GM19463 (cell line): ENCODE results near the gene ACSS3.

Source experiments
- ATAC-seq: cut with Tn5 transposase; IDR thresholded peaks from one replicate; pipeline ENCODE4 v1.9.1; 2021; ENCODE audit warnings: mild to moderate bottlenecking, moderate library complexity; ENCODE audit not compliant: unreplicated experiment

Gene ACSS3

GRCh38 chr12:81216739-81217138, 138.9 kb downstream of the ACSS3 start:
- ATAC-seq = no peak

GRCh38 chr12:81221681-81222080, 143.8 kb downstream of the ACSS3 start:
- no peak for ATAC-seq

- no peak for ATAC-seq
Observed at GRCh38 chr12:81222846-81223592, 145.1 kb downstream of the ACSS3 start.

- ATAC-seq = no peak
Observed at GRCh38 chr12:81224626-81225025, 146.7 kb downstream of the ACSS3 start.

GRCh38 chr12:81229759-81230158, 151.9 kb downstream of the ACSS3 start:
- no peak for ATAC-seq

- no peak for ATAC-seq
Observed at GRCh38 chr12:81231574-81232368, 153.9 kb downstream of the ACSS3 start.

- ATAC-seq = no peak
Observed at GRCh38 chr12:81245458-81245857, 167.6 kb downstream of the ACSS3 start.

GRCh38 chr12:81245907-81246570, 168.2 kb downstream of the ACSS3 start:
- no peak for ATAC-seq

GRCh38 chr12:81249976-81250375, 172.1 kb downstream of the ACSS3 start:
- no peak for ATAC-seq

- no peak for ATAC-seq
Observed at GRCh38 chr12:81252228-81252627, 174.3 kb downstream of the ACSS3 start.

GRCh38 chr12:81253360-81253759, 175.5 kb downstream of the ACSS3 start:
- ATAC-seq = no peak

GRCh38 chr12:81255456-81255855, 177.6 kb downstream of the ACSS3 start:
- no peak for ATAC-seq

GRCh38 chr12:81255947-81256346, 178.1 kb downstream of the ACSS3 start:
- no peak for ATAC-seq

GRCh38 chr12:81257947-81258551, 180.2 kb downstream of the ACSS3 start:
- ATAC-seq = no peak

- no peak for ATAC-seq
Observed at GRCh38 chr12:81259360-81259759, 181.5 kb downstream of the ACSS3 start.

GRCh38 chr12:81261508-81262207, 183.8 kb downstream of the ACSS3 start:
- ATAC-seq = no peak

- ATAC-seq = no peak
Observed at GRCh38 chr12:81263072-81263471, 185.2 kb downstream of the ACSS3 start.

GRCh38 chr12:81270385-81270784, 192.5 kb downstream of the ACSS3 start:
- ATAC-seq = no peak

- ATAC-seq = no peak
Observed at GRCh38 chr12:81274637-81275529, 197.0 kb downstream of the ACSS3 start.

GRCh38 chr12:81284137-81284536, 206.3 kb downstream of the ACSS3 start:
- no peak for ATAC-seq
